ENCODE measurements around the gene SH3RF2.
"Not testable (repeated sequence)": the region's sequence is repeated elsewhere in the genome, so short reads cannot be mapped to it uniquely, and the experiment has no call there.

DNA sequence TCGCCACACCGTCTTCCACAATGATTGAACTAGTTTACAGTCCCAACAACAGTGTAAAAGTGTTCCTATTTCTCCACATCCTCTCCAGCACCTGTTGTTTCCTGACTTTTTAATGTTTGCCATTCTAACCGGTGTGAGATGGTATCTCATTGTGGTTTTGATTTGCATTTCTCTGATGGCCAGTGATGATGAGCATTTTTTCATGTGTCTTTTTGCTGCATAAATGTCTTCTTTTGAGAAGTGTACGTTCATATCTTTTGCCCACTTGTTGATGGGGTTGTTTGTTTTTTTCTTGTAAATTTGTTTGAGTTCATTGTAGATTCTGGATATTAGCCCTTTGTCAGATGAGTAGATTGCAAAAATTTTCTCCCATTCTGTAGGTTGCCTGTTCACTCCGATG lies 74.1 kb downstream of the SH3RF2 start:
- not testable (repeated sequence) for TF ChIP-seq NFATC3 (CRISPR knock-in tag; IDR thresholded peaks at IDR 0.05); ZNF841 (CRISPR knock-in tag; IDR thresholded peaks at IDR 0.05; ENCODE audit: borderline replicate concordance); SP5 (CRISPR knock-in tag; IDR thresholded peaks at IDR 0.05; ENCODE audit: borderline replicate concordance, low read depth); CEBPB (IDR thresholded peaks at IDR 0.05; ENCODE audit: borderline replicate concordance, low read depth, low read length); SRF (IDR thresholded peaks at IDR 0.05; ENCODE audit: low read depth, low read length); ZFP36L2 (CRISPR knock-in tag; IDR thresholded peaks at IDR 0.05); RBAK (CRISPR knock-in tag; IDR thresholded peaks at IDR 0.05)
- TF ChIP-seq, protein P1, sequence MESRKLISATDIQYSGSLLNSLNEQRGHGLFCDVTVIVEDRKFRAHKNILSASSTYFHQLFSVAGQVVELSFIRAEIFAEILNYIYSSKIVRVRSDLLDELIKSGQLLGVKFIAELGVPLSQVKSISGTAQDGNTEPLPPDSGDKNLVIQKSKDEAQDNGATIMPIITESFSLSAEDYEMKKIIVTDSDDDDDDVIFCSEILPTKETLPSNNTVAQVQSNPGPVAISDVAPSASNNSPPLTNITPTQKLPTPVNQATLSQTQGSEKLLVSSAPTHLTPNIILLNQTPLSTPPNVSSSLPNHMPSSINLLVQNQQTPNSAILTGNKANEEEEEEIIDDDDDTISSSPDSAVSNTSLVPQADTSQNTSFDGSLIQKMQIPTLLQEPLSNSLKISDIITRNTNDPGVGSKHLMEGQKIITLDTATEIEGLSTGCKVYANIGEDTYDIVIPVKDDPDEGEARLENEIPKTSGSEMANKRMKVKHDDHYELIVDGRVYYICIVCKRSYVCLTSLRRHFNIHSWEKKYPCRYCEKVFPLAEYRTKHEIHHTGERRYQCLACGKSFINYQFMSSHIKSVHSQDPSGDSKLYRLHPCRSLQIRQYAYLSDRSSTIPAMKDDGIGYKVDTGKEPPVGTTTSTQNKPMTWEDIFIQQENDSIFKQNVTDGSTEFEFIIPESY (CRISPR knock-in tag; IDR thresholded peaks at IDR 0.05), result not testable (repeated sequence)
- TF ChIP-seq, protein P2, sequence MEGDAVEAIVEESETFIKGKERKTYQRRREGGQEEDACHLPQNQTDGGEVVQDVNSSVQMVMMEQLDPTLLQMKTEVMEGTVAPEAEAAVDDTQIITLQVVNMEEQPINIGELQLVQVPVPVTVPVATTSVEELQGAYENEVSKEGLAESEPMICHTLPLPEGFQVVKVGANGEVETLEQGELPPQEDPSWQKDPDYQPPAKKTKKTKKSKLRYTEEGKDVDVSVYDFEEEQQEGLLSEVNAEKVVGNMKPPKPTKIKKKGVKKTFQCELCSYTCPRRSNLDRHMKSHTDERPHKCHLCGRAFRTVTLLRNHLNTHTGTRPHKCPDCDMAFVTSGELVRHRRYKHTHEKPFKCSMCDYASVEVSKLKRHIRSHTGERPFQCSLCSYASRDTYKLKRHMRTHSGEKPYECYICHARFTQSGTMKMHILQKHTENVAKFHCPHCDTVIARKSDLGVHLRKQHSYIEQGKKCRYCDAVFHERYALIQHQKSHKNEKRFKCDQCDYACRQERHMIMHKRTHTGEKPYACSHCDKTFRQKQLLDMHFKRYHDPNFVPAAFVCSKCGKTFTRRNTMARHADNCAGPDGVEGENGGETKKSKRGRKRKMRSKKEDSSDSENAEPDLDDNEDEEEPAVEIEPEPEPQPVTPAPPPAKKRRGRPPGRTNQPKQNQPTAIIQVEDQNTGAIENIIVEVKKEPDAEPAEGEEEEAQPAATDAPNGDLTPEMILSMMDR (CRISPR knock-in tag; IDR thresholded peaks at IDR 0.05), result not testable (repeated sequence)
